ENCODE results near the gene PHOX2B. TPM values are rescaled to one million over a fixed set of nuclear protein-coding genes. Genes with fewer than 3 reads are reported as not detected.

The PHOX2B gene
- total RNA-seq, result not detected in 2 replicates

GRCh38 chr4:41748571-41749475, at the start of gene PHOX2B:
Gene PHOX2B, minus strand, starts transcription at chr4:41748725. Its CDS starts 115 bp downstream, at chr4:41748610.

Other genes starting within 250 kb of the PHOX2B start
- 2.4 and 3.6 TPM in 2 replicates for gene LIMCH1, start 210.6 kb downstream of the PHOX2B start, total RNA-seq
- gene TMEM33, start 186.7 kb upstream of the PHOX2B start, total RNA-seq, result 40.9 and 66.1 TPM in 2 replicates
- gene DCAF4L1, start 233.0 kb upstream of the PHOX2B start, total RNA-seq, result 0.21 TPM in 1 of 2 replicates, not detected in the other
- gene SLC30A9, start 241.8 kb upstream of the PHOX2B start, total RNA-seq, result 47.2 and 54.9 TPM in 2 replicates